Thyroid gland (tissue), 4 donors: ENCODE measurements around the gene CIITA.

Experiments used
- CTCF ChIP-seq, 6 experiments: fragments of 200-600 bp in 3 of 6; fragments of 450-650 bp in 3 of 6; sonication (generic) in 3 of 6; IDR thresholded peaks; one replicate each; pipeline ENCODE4 v1.5.1; 2016 to 2019; ENCODE audit warnings: antibody characterized with exemption in 6 of 6, mild to moderate bottlenecking in 2 of 6, inconsistent platforms in 1 of 6, moderate library complexity in 1 of 6
- POLR2A ChIP-seq, 2 donors: fragments of 450-650 bp; IDR thresholded peaks; one replicate each; pipeline ENCODE4 v1.6.1; 2017; ENCODE audit warnings: antibody characterized with exemption in 2 of 2, mild to moderate bottlenecking in 2 of 2, moderate library complexity in 1 of 2

- no peak for TF ChIP-seq CTCF (IDR thresholded peaks at IDR 0.05)
- TF ChIP-seq POLR2A (IDR thresholded peaks at IDR 0.05): no peak
Measured at GRCh38 chr16:10921536-10922327, 44.7 kb downstream of the CIITA start.
